Epithelial cell of prostate (primary cell): ENCODE measurements around the gene OR13A1.
"Not testable (repeated sequence)": the region's sequence is repeated elsewhere in the genome, so short reads cannot be mapped to it uniquely, and the experiment has no call there.

Source experiments
- DNase-seq: peaks from one replicate; pipeline ENCODE4 v3.0.0-alpha.2; 2011; ENCODE audit warnings: low read depth, low spot score
- H3K27ac ChIP-seq: fragments of 450-650 bp; 2 replicates; pipeline ENCODE4 v1.5.1; 2017; ENCODE audit warnings: mild to moderate bottlenecking

Gene OR13A1

GRCh38 chr10:45286980-45287379 lies 28.4 kb downstream of the OR13A1 start:
- H3K27ac ChIP-seq = no peak overlapping the region
- no peak for DNase-seq

GRCh38 chr10:45282061-45282460 lies 33.3 kb downstream of the OR13A1 start:
- H3K27ac ChIP-seq = no peak overlapping the region
- DNase-seq = no peak

DNA sequence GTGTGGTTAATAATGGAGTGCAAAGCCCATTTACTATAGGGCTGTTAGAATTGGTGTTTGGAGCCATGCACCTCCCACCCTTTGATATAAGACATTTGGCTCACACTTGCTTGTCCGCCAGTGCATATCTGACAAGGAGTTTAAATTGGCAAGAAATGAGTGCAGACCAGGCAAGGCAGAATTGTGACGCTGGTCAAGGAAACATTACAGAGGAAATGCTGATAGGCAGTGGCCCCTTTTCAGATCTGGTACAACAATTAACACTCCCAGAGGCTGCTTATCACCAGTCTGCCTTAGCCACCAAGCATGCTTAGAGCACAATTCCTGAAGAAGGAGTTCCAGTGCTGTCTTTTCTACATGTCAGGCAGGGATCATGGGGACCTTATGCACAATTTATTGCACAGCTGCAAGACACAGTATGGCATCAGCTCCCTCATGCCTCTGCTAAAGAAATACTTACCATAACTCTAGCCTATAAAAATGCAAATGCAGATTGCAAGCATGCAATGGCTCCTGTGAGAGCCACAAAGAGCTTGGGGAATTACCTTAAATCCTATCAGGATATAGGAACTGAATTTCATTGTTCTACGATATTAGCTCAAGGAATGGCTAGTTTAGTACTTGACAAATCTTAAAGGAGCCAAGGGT lies 35.2 kb downstream of the OR13A1 start:
- no peak for DNase-seq
- H3K27ac ChIP-seq = no peak overlapping the region

- DNase-seq = no peak
These were observed 35.7 kb downstream of the OR13A1 start for GRCh38 chr10:45279682-45280081.

GRCh38 chr10:45278860-45279498 lies 36.4 kb downstream of the OR13A1 start:
- DNase-seq = no peak
- no peak overlapping the region for H3K27ac ChIP-seq

More at GRCh38 chr10:45279682-45280081, 35.7 kb downstream of the OR13A1 start:
- H3K27ac ChIP-seq = no peak overlapping the region

- DNase-seq = not testable (repeated sequence)
These were observed 39.3 kb downstream of the OR13A1 start for GRCh38 chr10:45276146-45276545.

DNA sequence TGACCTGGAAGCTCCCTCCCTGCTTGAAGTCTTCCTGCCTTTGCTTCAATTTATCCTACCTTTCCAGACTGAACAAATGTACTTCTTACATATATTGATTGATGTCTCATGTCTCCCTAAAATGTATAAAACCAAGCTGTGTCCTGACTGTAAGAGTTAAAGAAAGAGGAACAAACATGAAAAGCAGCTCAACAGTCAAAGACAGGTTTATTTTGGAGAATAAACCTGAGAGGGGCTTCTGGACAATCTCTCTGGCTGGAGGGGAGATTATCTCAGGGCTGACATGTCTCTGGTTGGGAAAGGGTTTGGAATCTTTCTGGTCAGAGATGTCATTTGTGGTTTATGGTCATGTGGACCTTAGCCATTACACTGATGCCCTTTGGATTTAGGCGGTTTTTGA lies 41.0 kb downstream of the OR13A1 start:
- H3K27ac ChIP-seq = no peak overlapping the region
- DNase-seq = no peak

More at GRCh38 chr10:45276146-45276545, 39.3 kb downstream of the OR13A1 start:
- H3K27ac ChIP-seq = not testable (repeated sequence)

DNA sequence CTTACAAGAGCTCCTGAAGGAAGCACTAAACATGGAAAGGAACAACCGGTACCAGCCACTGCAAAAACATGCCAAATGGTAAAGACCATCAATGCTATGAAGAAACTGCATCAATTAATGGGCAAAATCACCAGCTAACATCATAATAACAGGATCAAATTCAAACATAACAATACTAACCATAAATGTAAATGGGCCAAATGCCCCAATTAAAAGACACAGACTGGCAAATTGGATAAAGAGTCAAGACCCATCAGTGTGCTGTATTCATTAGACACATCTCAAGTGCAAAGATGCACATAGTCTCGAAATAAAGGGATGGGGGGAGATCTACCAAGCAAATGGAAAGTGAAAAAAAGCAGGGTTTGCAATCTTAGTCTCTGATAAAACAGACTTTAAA lies 47.6 kb downstream of the OR13A1 start:
- not testable (repeated sequence) for DNase-seq, H3K27ac ChIP-seq

DNA sequence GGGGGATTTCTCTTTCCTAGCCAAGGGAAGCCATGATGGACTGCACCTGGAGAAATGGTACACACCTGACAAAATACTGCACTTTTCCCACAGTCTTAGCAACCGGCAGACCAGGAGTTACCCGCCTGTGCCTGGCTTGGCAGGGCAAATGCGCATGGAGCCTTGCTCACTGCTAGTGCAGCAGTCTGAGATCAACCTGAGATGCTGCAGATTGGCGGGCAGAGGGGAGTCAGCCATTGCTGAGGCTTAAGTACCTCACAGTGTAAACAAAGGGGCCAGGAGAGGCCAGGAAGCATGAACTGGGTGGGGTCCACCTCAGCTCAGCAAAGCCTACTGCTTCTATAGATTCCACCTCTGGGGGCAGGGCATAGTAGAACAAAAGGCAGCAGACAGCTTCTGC lies 49.4 kb downstream of the OR13A1 start:
- no peak for DNase-seq
- H3K27ac ChIP-seq = no peak overlapping the region

DNA sequence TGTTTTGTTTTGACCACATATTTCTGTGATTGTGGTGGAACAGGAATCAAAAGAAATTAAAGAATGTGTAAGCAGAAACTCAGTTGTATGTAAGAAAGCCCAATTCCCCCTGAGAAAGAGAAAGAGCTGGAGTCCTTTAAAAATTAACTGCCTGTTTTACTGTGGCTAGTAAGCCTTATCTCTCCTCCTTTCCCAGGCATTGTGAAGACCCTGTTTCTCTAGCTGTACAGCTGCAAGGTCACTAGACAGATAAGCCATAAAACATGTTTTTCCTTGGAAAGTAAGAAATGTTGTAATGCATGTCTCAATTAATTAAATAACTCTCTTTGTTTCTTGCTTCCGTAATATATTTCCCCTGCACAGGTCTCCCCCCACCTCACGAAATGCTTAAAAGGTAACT lies 53.5 kb downstream of the OR13A1 start:
- H3K27ac ChIP-seq = no peak overlapping the region

DNA sequence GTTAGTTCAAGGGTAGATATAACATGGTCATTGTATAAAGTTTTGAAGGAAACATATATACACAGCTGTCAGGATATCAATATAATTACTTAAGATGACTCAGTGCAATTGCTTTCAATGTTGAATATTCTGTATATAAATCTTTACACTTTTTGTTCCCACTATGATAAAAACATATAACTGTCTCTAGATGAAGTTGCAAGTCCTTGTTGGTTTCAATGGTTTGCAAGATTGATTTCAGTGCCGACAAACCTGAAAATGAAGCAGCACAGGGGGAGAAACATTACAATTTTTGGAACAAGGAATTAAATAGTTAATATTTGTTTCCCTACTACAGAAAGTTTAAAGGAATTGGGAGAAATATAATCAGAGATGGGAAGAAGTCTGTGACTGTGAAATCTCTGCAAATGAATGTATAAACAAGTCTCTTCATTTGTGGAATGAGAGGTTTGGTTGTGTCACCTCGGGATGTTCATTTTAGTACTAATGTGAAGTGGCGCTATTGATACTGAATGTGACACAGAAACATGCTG lies 54.1 kb downstream of the OR13A1 start:
- no peak overlapping the region for H3K27ac ChIP-seq
- DNase-seq = no peak

More for the DNA sequence above, 53.5 kb downstream of the OR13A1 start:
- DNase-seq = no peak

- not testable (repeated sequence) for H3K27ac ChIP-seq, DNase-seq
These were observed 54.8 kb downstream of the OR13A1 start for GRCh38 chr10:45260635-45261034.

GRCh38 chr10:45259786-45260495 lies 55.5 kb downstream of the OR13A1 start:
- not testable (repeated sequence) for H3K27ac ChIP-seq, DNase-seq

DNA sequence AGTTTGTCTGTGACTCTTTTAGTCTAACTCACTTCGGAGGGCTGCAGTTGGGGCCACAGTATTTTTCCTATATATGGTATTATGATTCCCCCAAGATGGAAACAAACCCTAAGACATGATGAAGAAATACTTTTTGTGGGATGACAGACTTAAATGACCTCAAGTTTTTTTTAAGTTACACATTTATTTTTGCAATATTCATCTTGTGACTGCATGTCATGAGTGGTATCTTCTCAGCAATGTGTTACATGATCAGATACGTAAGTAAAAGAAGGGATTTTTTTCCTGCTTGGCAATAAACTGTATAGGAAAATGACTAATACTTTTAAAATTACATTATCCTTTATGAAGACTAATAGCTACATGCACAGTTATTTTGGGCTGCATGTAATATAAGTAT lies 57.8 kb downstream of the OR13A1 start:
- no peak overlapping the region for H3K27ac ChIP-seq

DNA sequence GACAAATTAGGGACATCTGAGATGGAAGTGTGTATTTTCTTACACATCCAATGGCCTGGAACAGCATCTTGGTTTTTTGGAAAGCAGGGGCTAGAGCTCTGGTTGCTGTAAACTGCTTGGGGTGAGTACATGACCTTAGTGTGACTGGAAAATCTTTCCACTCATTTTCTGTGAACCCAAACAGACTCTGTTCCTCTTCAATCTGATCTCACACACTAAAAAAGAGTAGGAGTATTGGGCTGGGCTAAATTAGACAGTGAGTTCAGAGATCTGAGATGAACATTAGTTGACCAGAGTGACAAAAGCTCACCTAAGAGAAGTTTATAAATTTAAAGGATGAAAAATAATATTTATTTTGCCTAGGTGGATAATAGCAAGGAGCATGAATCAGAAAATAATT lies 59.2 kb downstream of the OR13A1 start:
- no peak overlapping the region for H3K27ac ChIP-seq
- DNase-seq = no peak

More for the DNA sequence above, 57.8 kb downstream of the OR13A1 start:
- DNase-seq = no peak

- no peak for DNase-seq
- no peak overlapping the region for H3K27ac ChIP-seq
These were observed 59.7 kb downstream of the OR13A1 start for GRCh38 chr10:45255706-45256105.

DNA sequence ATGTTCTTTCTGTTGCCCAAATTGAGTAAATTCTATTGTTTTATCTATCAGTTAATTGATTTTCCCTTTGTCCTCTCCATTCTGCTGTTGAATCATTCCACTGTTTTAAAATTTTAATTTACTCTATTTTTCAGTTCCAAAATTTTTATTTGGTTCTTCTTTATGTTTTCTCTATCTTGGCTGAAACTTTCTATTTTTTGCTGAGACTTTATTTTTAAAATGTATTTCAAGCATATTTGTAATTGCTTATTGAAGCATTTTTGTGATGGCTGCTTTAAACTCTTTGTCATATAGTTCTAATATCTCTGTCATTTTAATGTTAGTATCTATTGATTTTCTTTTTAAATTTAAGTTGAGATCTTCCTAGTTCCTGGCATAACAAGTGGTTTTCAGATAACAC lies 60.5 kb downstream of the OR13A1 start:
- no peak overlapping the region for H3K27ac ChIP-seq
- DNase-seq = no peak

- no peak for DNase-seq
- no peak overlapping the region for H3K27ac ChIP-seq
These were observed 62.1 kb downstream of the OR13A1 start for GRCh38 chr10:45253183-45253914.
